GM19468 (cell line): ENCODE results near the gene TIMM50.
A peak's percentile ranks its signal among the peaks of the same experiment; 100 is the strongest.

ENCODE experiments used
- ATAC-seq: cut with Tn5 transposase; IDR thresholded peaks from one replicate; pipeline ENCODE4 v1.9.1; 2021; ENCODE audit warnings: mild to moderate bottlenecking, moderate library complexity, moderate number of reproducible peaks; ENCODE audit not compliant: unreplicated experiment; ENCODE audit errors: extremely low read depth

The TIMM50 gene

GRCh38 chr19:39524495-39524894 is 43.9 kb downstream of the TIMM50 start:
- ATAC-seq = no peak

GRCh38 chr19:39525205-39525604 is 44.6 kb downstream of the TIMM50 start:
- no peak for ATAC-seq

GRCh38 chr19:39531834-39532232 is 51.2 kb downstream of the TIMM50 start:
- no peak for ATAC-seq

GRCh38 chr19:39532233-39533002 is 51.8 kb downstream of the TIMM50 start, which contains the start of gene EID2B:
Gene EID2B (minus strand): TSS chr19:39532852. CDS start chr19:39532802, 50 bp downstream.
- ATAC-seq = peak; percentile 87

GRCh38 chr19:39533003-39533512 is 52.4 kb downstream of the TIMM50 start:
- ATAC-seq = no peak

GRCh38 chr19:39533791-39534190 is 53.2 kb downstream of the TIMM50 start:
- ATAC-seq = no peak

- no peak for ATAC-seq
Observed at GRCh38 chr19:39539165-39539517, 58.5 kb downstream of the TIMM50 start.

GRCh38 chr19:39539518-39540332 is 59.1 kb downstream of the TIMM50 start, which contains the start of gene EID2:
Gene EID2 (minus strand): TSS chr19:39540161. CDS start chr19:39540079, 82 bp downstream.
- ATAC-seq = peak; percentile 36

GRCh38 chr19:39540333-39540673 is 59.7 kb downstream of the TIMM50 start:
- no peak for ATAC-seq
